Epithelial cell of esophagus (primary cell): ENCODE measurements around the gene NTMT2.

Source experiments
- DNase-seq: peaks from one replicate; pipeline ENCODE4 v3.0.0; 2010; ENCODE audit warnings: low read depth
- H3K4me3 ChIP-seq: 2 replicates; pipeline ENCODE4 v1.5.1; 2011; ENCODE audit warnings: mild to moderate bottlenecking, low read length, control low read depth
- CTCF ChIP-seq: IDR thresholded peaks from 2 replicates; pipeline ENCODE4 v1.5.1; 2011; ENCODE audit warnings: low read depth, mild to moderate bottlenecking, low read length, control low read depth, inconsistent platforms; ENCODE audit not compliant: insufficient read depth; ENCODE audit errors: missing control alignments

NTMT2 gene

GRCh38 chr1:170204121-170204520, 58.4 kb downstream of the NTMT2 start:
- no peak overlapping the region for H3K4me3 ChIP-seq
- no peak for DNase-seq
- no peak for TF ChIP-seq CTCF

- no peak for TF ChIP-seq CTCF
- DNase-seq = no peak
- no peak overlapping the region for H3K4me3 ChIP-seq
Measured at GRCh38 chr1:170205301-170205700, 59.5 kb downstream of the NTMT2 start.

GRCh38 chr1:170209125-170209524, 63.4 kb downstream of the NTMT2 start:
- no peak overlapping the region for H3K4me3 ChIP-seq
- no peak for TF ChIP-seq CTCF

GRCh38 chr1:170210142-170210541, 64.4 kb downstream of the NTMT2 start:
- no peak overlapping the region for H3K4me3 ChIP-seq
- no peak for TF ChIP-seq CTCF
- no peak for DNase-seq

More at GRCh38 chr1:170209125-170209524, 63.4 kb downstream of the NTMT2 start:
- DNase-seq = no peak

- TF ChIP-seq CTCF = no peak
- no peak overlapping the region for H3K4me3 ChIP-seq
Measured at GRCh38 chr1:170213596-170213995, 67.8 kb downstream of the NTMT2 start.

GRCh38 chr1:170214117-170215032, 68.6 kb downstream of the NTMT2 start:
- no peak overlapping the region for H3K4me3 ChIP-seq
- no peak for DNase-seq
- TF ChIP-seq CTCF = no peak

More at GRCh38 chr1:170213596-170213995, 67.8 kb downstream of the NTMT2 start:
- no peak for DNase-seq
